Adipocyte (in vitro differentiated cells): ENCODE measurements around the gene DIRAS1.

ENCODE experiments used
- DNase-seq: peaks from one replicate; pipeline ENCODE4 v3.0.0-alpha.2; 2015; ENCODE audit warnings: low read depth
- H3K27me3 ChIP-seq: replicated peaks from 2 replicates; pipeline ENCODE4 v1.7.0; 2013; ENCODE audit warnings: mild to moderate bottlenecking, low read length, moderate library complexity; ENCODE audit not compliant: control insufficient read depth, insufficient read depth
- H3K36me3 ChIP-seq: 2 replicates; pipeline ENCODE4 v1.7.0; 2013; ENCODE audit warnings: low read length, mild to moderate bottlenecking, moderate library complexity; ENCODE audit not compliant: control insufficient read depth, insufficient read depth, severe bottlenecking
- H3K4me1 ChIP-seq: 2 replicates; pipeline ENCODE4 v1.7.0; 2013; ENCODE audit warnings: mild to moderate bottlenecking, low read length, moderate library complexity; ENCODE audit not compliant: control insufficient read depth, insufficient read depth
- H3K4me3 ChIP-seq: 2 replicates; pipeline ENCODE4 v1.7.0; 2013; ENCODE audit warnings: mild to moderate bottlenecking, low read length, moderate library complexity
- H3K9ac ChIP-seq: 2 replicates; pipeline ENCODE4 v1.7.0; 2013; ENCODE audit warnings: mild to moderate bottlenecking, low read length, moderate library complexity
- H3K9me3 ChIP-seq: 2 replicates; pipeline ENCODE4 v1.7.0; 2013; ENCODE audit warnings: mild to moderate bottlenecking, low read length, moderate library complexity; ENCODE audit not compliant: control insufficient read depth

Gene DIRAS1

GRCh38 chr19:2701361-2702169 is 19.6 kb downstream of the DIRAS1 start:
- H3K9me3 ChIP-seq = no peaks in the 10 kb centered on the region
- no peak overlapping the region for H3K9ac ChIP-seq
- DNase-seq = no peak
- no peak overlapping the region for H3K4me3 ChIP-seq
- no peaks in the 10 kb centered on the region for H3K4me1 ChIP-seq
- no peaks in the 10 kb centered on the region for H3K36me3 ChIP-seq
- H3K27me3 ChIP-seq = peaks cover 37% of the 10 kb centered on the region

DNA sequence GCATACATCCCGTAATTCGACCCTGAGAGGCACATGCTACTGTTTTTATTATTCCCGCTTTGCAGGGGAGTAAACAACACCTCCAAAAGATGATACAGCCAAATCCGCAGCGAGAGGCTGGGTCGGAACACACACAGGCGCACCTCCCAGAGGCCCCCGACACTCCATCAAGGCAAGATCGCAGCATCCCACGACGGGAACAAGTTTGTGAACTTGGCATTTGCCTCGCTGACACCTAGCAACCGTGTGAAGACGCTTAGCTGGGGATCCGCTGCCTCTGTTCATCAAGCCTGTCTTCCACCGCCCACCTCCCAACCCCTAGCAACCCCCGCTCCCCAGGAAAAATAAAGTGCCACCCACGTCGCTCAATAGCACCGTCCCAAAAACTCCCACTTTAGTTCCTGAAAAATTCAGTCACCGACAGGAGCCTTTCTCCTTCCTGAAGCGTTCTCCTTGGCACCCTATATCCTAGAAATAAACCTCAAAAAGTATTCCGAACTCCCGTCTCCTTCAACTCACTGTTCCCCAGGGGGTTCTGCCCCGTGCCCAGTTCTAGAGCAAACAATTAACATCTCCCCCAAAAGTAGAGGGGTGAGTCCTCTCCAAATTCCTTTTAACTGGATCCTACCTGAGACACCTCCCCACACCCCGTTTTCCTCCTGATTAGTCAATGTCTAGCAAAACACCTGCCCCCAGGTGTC is 20.4 kb downstream of the DIRAS1 start:
- no peaks in the 10 kb centered on the region for H3K9me3 ChIP-seq
- no peaks in the 10 kb centered on the region for H3K4me1 ChIP-seq
- no peak overlapping the region for H3K9ac ChIP-seq
- no peak overlapping the region for H3K4me3 ChIP-seq
- peaks cover 42% of the 10 kb centered on the region for H3K27me3 ChIP-seq
- no peaks in the 10 kb centered on the region for H3K36me3 ChIP-seq
- DNase-seq = no peak

DNA sequence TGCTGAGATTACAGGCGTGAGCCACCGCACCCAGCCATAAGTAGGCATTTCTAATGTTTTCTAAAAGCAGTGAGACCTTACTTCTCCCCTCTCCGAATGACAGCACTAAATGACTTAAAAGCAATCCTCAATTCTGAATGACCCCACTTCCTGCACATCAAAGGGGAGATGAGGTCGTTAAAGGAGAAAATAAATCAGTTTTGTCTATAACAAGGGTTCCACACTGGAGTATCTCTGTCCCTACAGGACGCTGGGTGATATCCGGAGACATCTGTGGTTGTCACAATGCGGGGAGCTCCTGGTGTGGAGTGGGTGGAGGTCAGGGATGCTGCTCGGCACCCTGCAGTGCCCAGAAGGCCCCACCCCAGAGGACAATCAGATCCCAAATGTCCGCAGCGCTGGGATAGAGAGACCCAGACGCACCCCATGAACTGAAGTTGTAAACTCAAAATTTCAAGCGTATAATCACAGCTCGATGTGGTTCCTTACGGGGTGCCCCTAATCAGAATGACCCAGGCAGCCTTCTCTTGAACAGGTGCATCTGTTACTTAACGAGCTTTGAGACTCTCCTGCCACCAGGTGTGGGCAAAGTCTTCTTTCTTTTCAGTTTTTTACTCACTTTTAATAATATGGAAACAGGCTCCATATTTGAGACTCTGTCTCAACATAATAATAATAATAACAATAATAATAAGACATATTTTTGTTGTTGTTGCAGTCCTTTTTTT is 21.6 kb downstream of the DIRAS1 start:
- no peaks in the 10 kb centered on the region for H3K9me3 ChIP-seq
- H3K27me3 ChIP-seq = peaks cover 50% of the 10 kb centered on the region
- no peak overlapping the region for H3K9ac ChIP-seq
- no peaks in the 10 kb centered on the region for H3K36me3 ChIP-seq
- H3K4me1 ChIP-seq = no peaks in the 10 kb centered on the region
- DNase-seq = no peak
- no peak overlapping the region for H3K4me3 ChIP-seq

DNA sequence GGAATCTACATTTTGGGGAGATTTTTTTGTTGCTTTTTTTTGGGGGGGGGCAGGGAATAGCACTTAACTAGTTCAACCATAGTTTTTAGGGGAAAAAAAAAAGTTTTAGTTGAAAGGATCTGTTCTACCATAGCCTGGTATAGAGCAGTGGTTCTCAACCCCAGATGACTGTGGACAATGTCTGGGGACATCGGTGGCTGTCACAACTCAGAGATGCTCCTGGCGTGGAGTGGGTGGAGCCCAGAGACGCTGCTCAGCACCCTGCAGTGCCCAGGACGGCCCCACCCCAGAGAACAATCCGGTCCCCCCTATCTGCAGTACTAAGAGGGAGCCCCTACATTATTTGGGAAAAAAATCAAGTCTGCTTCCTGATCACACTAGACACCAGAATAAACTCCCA is 27.0 kb downstream of the DIRAS1 start:
- Histone ChIP-seq H3K4me1 (no peaks in the 10 kb centered on the region), H3K27me3 (peaks cover 32% of the 10 kb centered on the region), H3K9ac (no peak overlapping the region), H3K36me3 (no peaks in the 10 kb centered on the region), H3K9me3 (no peaks in the 10 kb centered on the region), H3K4me3 (no peak overlapping the region)
- no peak for DNase-seq

- Histone ChIP-seq H3K4me1 (no peaks in the 10 kb centered on the region), H3K4me3 (no peak overlapping the region), H3K27me3 (peaks cover 34% of the 10 kb centered on the region), H3K9me3 (no peaks in the 10 kb centered on the region), H3K36me3 (no peaks in the 10 kb centered on the region), H3K9ac (no peak overlapping the region)
- no peak for DNase-seq
These were observed 27.5 kb downstream of the DIRAS1 start for GRCh38 chr19:2693492-2694160.

- H3K27me3 ChIP-seq = peaks cover 40% of the 10 kb centered on the region
- no peaks in the 10 kb centered on the region for H3K4me1 ChIP-seq
- DNase-seq = no peak
- no peaks in the 10 kb centered on the region for H3K9me3 ChIP-seq
- H3K9ac ChIP-seq = no peak overlapping the region
- H3K36me3 ChIP-seq = no peaks in the 10 kb centered on the region
- no peak overlapping the region for H3K4me3 ChIP-seq
These were observed 29.2 kb downstream of the DIRAS1 start for GRCh38 chr19:2691951-2692350.

DNA sequence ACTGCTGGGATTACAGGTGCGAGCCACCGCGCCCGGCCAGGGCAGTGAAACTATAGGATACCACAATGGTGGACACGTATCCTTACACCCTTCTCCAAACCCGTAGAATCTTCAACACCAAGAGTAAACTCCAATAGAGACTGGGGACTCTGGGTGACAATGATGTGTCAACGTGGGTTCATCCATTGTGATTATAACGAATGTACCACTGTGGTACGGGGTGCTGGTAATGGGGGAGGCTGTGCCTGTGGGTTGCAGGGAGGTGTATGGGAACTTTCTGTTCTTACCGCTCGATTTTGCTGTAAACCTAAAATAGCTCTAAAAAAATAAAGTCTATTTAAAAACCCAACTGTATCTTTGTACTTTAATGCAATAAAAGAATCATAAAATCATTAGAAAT is 30.3 kb downstream of the DIRAS1 start:
- DNase-seq = no peak
- no peak overlapping the region for H3K4me3 ChIP-seq
- no peaks in the 10 kb centered on the region for H3K36me3 ChIP-seq
- peaks cover 34% of the 10 kb centered on the region for H3K27me3 ChIP-seq
- H3K9me3 ChIP-seq = no peaks in the 10 kb centered on the region
- no peak overlapping the region for H3K9ac ChIP-seq
- no peaks in the 10 kb centered on the region for H3K4me1 ChIP-seq

DNA sequence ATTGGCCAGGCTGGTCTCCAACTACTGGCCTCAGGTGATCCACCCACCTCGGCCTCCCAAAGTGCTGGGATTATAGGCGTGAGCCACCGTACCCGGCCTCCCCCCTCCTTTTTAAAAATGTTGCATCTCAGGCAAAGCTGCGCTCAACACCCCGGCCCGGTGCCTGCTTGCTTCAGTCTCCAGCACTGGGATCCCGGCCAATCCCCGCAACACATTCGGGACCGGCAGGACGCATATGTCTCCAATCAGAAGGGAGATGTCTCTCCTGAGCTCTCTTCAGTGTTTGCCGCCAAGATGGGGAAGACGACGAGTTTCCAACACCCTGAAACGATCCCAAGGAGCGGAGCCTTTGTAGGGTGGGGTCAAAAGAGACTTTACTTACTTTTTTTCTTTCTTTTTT is 34.8 kb downstream of the DIRAS1 start:
- H3K4me3 ChIP-seq = no peak overlapping the region
- no peak overlapping the region for H3K9ac ChIP-seq
- no peaks in the 10 kb centered on the region for H3K9me3 ChIP-seq
- no peaks in the 10 kb centered on the region for H3K4me1 ChIP-seq
- no peak for DNase-seq
- peaks cover 14% of the 10 kb centered on the region for H3K27me3 ChIP-seq
- H3K36me3 ChIP-seq = no peaks in the 10 kb centered on the region

DNA sequence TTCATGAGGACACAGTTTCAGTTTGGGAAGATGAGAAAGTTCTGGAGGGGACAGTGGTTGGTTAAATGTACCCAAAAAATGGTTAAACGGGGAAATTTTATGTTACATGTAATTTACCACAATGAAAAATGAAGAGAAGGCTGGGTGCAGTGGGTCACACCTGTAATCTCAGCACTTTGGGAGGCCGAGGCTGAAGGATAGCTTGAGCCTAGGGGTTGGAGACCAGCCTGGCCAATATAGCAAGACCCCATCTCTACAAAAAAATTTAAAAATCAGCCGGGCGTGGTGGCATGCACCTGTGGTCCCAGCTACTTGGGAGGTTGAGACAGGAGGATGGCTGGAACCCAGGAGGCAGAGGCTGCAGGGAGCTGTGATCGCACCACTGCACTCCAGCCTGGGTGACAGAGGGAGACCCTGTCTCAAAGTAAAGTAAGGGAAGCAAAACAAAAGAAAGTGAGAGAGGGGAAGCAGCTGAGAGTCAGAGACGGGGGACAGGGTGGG is 35.9 kb downstream of the DIRAS1 start:
- H3K36me3 ChIP-seq = no peaks in the 10 kb centered on the region
- H3K9me3 ChIP-seq = no peaks in the 10 kb centered on the region
- H3K4me3 ChIP-seq = no peak overlapping the region
- peaks cover 14% of the 10 kb centered on the region for H3K27me3 ChIP-seq
- H3K9ac ChIP-seq = no peak overlapping the region
- no peak for DNase-seq
- no peaks in the 10 kb centered on the region for H3K4me1 ChIP-seq

GRCh38 chr19:2683430-2684003 is 37.7 kb downstream of the DIRAS1 start:
- H3K9me3 ChIP-seq = no peaks in the 10 kb centered on the region
- no peak overlapping the region for H3K9ac ChIP-seq
- H3K36me3 ChIP-seq = no peaks in the 10 kb centered on the region
- peaks cover 24% of the 10 kb centered on the region for H3K27me3 ChIP-seq
- no peaks in the 10 kb centered on the region for H3K4me1 ChIP-seq
- H3K4me3 ChIP-seq = no peak overlapping the region
- DNase-seq = no peak
